Brain microvascular endothelial cell (primary cell): ENCODE data around the gene NCBP1.

ENCODE experiments used
- DNase-seq: peaks from one replicate; pipeline ENCODE4 v3.0.0-alpha.2; 2020
- H3K27ac ChIP-seq: fragments of 250-450 bp; sonication (Bioruptor Pico); 2 replicates; pipeline ENCODE4 v1.5.1; 2020; ENCODE audit warnings: mild to moderate bottlenecking, moderate library complexity
- H3K27me3 ChIP-seq: fragments of 250-450 bp; sonication (Bioruptor Pico); replicated peaks from 2 replicates; pipeline ENCODE4 v1.5.1; 2020; ENCODE audit warnings: mild to moderate bottlenecking
- H3K36me3 ChIP-seq: fragments of 250-450 bp; sonication (Bioruptor Pico); replicated peaks from 2 replicates; pipeline ENCODE4 v1.5.1; 2020; ENCODE audit warnings: mild to moderate bottlenecking
- H3K4me3 ChIP-seq: 2 replicates; pipeline ENCODE4 v1.5.1; 2011; ENCODE audit warnings: low read depth, mild to moderate bottlenecking, control low read depth, low read length, moderate library complexity
- CTCF ChIP-seq: IDR thresholded peaks from 2 replicates; pipeline ENCODE4 v1.5.1; 2011; ENCODE audit warnings: low read depth, mild to moderate bottlenecking, moderate library complexity, low read length, control low read depth, inconsistent platforms; ENCODE audit errors: missing control alignments
- in situ Hi-C: cut with HindIII; loops from 2 replicates; pipeline ENCODE4 v1.10.0; 2017; ENCODE audit warnings: low sequenced_read_pairs, low pct_ligation_motif_present

Gene NCBP1

DNA sequence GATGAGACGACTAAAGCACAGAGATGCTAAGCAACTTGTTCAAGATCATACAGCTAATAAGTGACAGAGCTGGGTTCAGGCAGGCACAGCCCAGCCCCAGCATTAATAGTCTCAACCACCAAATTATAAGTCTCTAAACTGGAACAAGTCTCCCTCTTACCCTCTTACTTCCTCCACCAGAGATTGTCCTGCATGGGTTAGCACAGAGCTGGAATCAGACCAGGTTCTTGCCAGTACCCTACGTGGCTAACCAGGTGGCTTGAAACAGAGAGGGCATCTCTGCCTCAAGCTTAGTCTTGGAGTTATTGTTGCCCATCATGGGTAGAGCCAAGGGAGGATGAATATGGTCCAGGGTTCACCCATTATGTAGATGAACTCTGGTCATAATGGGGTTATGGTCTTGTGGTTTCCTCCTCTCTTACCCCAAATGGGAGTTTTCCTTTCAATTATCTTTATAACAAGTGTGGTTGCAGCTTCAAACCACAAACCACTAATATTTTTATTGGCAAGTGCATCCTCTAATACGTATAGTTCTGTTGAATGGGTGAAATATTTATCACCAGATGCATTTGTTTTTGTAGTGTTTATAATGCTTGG lies 71.8 kb downstream of the NCBP1 start:
- DNase-seq: peak; percentile 32
- H3K27me3 ChIP-seq: peaks cover 10% of the 10 kb centered on the region
- no peak overlapping the region for H3K4me3 ChIP-seq
- no peaks in the 10 kb centered on the region for H3K36me3 ChIP-seq
- no peak for TF ChIP-seq CTCF
- in situ Hi-C loops: loop anchor here (25.0 kb wide), 1 partner anchor 207 kb away; the partner anchor contains the start of gene TRMO
- no peak overlapping the region for H3K27ac ChIP-seq

- no peak for DNase-seq
- in situ Hi-C loops: loop anchor here (25.0 kb wide), 1 partner anchor 206 kb away; the partner anchor contains the start of gene TRMO
- no peaks in the 10 kb centered on the region for H3K36me3 ChIP-seq
- H3K27me3 ChIP-seq: peaks cover 10% of the 10 kb centered on the region
- no peak for TF ChIP-seq CTCF
- no peak overlapping the region for H3K4me3 ChIP-seq
- no peak overlapping the region for H3K27ac ChIP-seq
Measured at GRCh38 chr9:97706246-97706645, 72.6 kb downstream of the NCBP1 start.

DNA sequence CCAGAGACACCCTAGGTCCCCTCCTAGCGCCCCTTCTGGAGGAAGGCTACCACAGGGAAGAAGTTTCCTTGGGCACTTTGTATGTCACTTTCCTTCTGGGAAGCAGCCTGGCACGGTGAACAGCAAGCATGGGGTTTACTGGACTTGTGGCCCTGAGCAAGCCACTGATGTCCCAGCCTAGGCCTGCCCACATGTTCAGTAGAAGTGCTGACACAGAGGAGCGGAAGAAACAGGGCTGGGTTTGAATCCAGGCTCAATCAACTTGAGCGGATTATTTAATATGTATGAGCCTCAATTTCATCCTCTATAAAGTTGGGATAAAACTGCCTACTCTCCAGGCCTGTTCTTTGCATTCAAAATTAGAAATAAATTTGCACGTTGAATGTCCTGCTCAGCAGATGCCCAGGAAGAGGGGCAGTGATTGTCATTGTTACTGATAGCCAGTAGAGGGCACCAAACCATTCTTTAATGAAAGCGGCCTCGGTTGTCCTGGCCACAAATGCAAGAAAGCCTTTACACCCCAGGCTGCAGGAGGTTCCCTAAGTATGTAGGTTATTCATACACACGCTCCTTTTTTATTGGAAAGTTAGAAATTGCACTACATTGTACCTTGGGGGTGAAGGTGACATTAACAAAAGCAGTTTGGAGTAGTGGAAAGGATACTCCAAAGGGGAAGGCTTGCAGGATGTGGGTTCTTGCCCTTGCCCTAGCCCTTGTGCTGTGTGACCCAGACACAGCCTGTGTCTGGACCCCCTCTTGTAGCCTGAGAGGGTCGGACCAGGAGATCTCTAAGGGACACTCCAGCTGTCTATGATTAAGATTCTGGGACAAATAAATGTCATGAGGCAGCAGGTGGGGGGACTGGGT lies 77.0 kb downstream of the NCBP1 start:
- Histone ChIP-seq H3K27me3 (peaks cover 10% of the 10 kb centered on the region), H3K4me3 (no peak overlapping the region), H3K27ac (no peak overlapping the region), H3K36me3 (no peaks in the 10 kb centered on the region)
- in situ Hi-C loops: loop anchor here (25.0 kb wide), 1 partner anchor 202 kb away; the partner anchor contains the start of gene TRMO
- peak; percentile 82 for TF ChIP-seq CTCF
- peak; percentile 62 for DNase-seq

DNA sequence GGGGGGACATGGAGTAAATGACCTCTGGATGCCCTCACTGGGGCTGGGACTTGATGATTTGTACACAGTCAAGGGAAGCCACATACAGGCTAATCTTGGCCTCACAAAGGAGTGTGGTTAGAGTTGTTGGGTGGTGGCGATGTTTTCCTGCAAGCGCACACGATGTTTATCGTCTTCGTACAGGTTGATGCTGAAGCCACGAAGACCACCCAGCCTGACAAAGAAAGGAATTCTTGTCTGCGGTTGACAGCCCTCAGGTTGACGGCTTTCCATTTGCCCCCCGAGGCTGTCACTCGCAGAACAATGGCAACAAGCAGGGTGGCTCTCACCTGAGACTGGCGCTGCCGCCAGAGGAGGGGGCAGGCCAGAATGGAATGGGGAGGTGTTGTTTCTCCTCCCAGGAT lies 77.6 kb downstream of the NCBP1 start:
- TF ChIP-seq CTCF: no peak
- no peak for DNase-seq
- H3K36me3 ChIP-seq: no peaks in the 10 kb centered on the region
- H3K27me3 ChIP-seq: peaks cover 10% of the 10 kb centered on the region
- H3K27ac ChIP-seq: no peak overlapping the region
- H3K4me3 ChIP-seq: no peak overlapping the region
- in situ Hi-C loops: loop anchor here (25.0 kb wide), 1 partner anchor 201 kb away; the partner anchor contains the start of gene TRMO

DNA sequence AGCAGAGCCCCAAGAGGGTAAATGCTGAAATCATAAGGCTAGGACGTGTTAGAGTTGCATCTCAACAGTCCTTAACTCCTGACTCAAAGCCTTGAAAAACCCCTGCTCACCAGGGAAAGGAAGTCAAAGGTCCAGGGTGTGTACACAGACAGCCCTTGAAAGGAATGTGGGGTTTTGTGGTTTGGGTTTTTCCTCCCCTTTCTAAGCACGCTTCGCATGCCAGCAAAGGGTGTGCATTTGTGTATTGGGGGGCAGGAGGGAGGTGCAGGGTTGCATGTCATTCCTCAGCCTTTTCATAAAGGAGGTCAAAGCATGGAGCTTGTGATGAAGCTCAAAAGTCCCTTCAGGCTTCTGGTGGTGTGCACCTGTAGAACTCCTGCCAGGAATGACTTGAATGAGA lies 80.8 kb downstream of the NCBP1 start:
- no peak overlapping the region for H3K4me3 ChIP-seq
- no peak overlapping the region for H3K27ac ChIP-seq
- in situ Hi-C loops: loop anchor here (25.0 kb wide), 1 partner anchor 198 kb away; the partner anchor contains the start of gene TRMO
- no peaks in the 10 kb centered on the region for H3K27me3 ChIP-seq
- no peak for TF ChIP-seq CTCF
- no peaks in the 10 kb centered on the region for H3K36me3 ChIP-seq
- peak; percentile 25 for DNase-seq
